Heart right ventricle (tissue), 16 donors: ENCODE measurements around the gene SGCD. TPM values are rescaled to one million over a fixed set of nuclear protein-coding genes. Genes with fewer than 3 reads are reported as not detected.

Experiments
- ATAC-seq, 8 donors: fragments of 200-7000 bp; cut with Tn5 transposase; one replicate each; pipeline ENCODE4 v1.9.1; 2020; ENCODE audit warnings: mild to moderate bottlenecking in 8 of 8, moderate library complexity in 8 of 8, moderate number of reproducible peaks in 1 of 8
- DNase-seq, 2 donors: peaks; one replicate each; pipeline ENCODE4 v3.0.0-alpha.2; 2020
- H3K27ac ChIP-seq, 10 donors: fragments of 200-600 bp; sonication (generic) in 2 of 10; one replicate each; pipeline versions ENCODE4 v1.5.0 to v1.8.0; 2020 to 2022; ENCODE audit warnings: mild to moderate bottlenecking in 3 of 10
- H3K27me3 ChIP-seq, 7 donors: fragments of 200-600 bp; one replicate each; pipeline ENCODE4 v1.8.0; 2021 to 2022; ENCODE audit warnings: mild to moderate bottlenecking in 2 of 7
- H3K36me3 ChIP-seq, 9 donors: fragments of 200-600 bp; sonication (generic) in 1 of 9; one replicate each; pipeline versions ENCODE4 v1.5.0 to v1.8.0; 2020 to 2022; ENCODE audit warnings: mild to moderate bottlenecking in 2 of 9
- H3K4me1 ChIP-seq, 9 donors: fragments of 200-600 bp; sonication (generic) in 1 of 9; one replicate each; pipeline versions ENCODE4 v1.5.0 to v1.8.0; 2020 to 2022; ENCODE audit warnings: mild to moderate bottlenecking in 4 of 9
- H3K4me3 ChIP-seq, 10 donors: fragments of 200-600 bp; sonication (generic) in 2 of 10; one replicate each; pipeline versions ENCODE4 v1.5.0 to v1.8.0; 2020 to 2022; ENCODE audit warnings: mild to moderate bottlenecking in 7 of 10, moderate library complexity in 2 of 10
- H3K9me3 ChIP-seq, 11 donors: fragments of 200-600 bp in 10 of 11; sonication (generic) in 2 of 11; one replicate each; pipeline versions ENCODE4 v1.5.0 to v1.8.0; 2013 to 2022; ENCODE audit warnings: mild to moderate bottlenecking in 2 of 11, control low read depth in 1 of 11, moderate library complexity in 1 of 11
- CTCF ChIP-seq, 9 donors: fragments of 200-600 bp; sonication (generic) in 2 of 9; IDR thresholded peaks; one replicate each; pipeline versions ENCODE4 v1.5.0 to v1.8.0; 2021 to 2022; ENCODE audit warnings: antibody characterized with exemption in 9 of 9, mild to moderate bottlenecking in 5 of 9, moderate library complexity in 1 of 9
- WGBS, 2 donors: extraction: QIAGEN DNeasy Blood & Tissue Kit; methylation state at CpG; one replicate each; pipeline ENCODE4 v1.1.7; 2013; ENCODE audit warnings: inconsistent platforms in 1 of 2; 5-methylcytosine and 5-hydroxymethylcytosine counted together
- intact Hi-C, 10 donors: fragments of 100-400 bp; cut with DNase I; formaldehyde crosslinking; loops; one replicate each; pipeline versions ENCODE4 v1.11.1 to v1.14.2; 2022
- polyA plus RNA-seq, 2 donors: library from polyadenylated mRNA; stranded (reverse); fragments of 200-250 nt; gene quantifications; one replicate each; pipeline ENCODE4 v1.2.3, GENCODE V29; 2013
- total RNA-seq, 10 donors: library from RNA; stranded (reverse); fragmentation: NEBNext Ultra II Directional in 3 of 10; extraction: Animal tissue kit (Norgen Biotek cat#: 25700) in 3 of 10; gene quantifications; one replicate each; pipeline versions ENCODE4 v1.2.1 to v1.2.4, GENCODE V29; 2021 to 2023
- donor health status: Arrhythmogenic right ventricular cardiomyopathy.
- donor health status: ischemic (EF 13 %, LVEDD 7.1; RV severe dilation, severe dysfunction).
- donor health status: healthy with polysubstance abuse.
- donor health status: DM: no; HTN: yes; CAD: no.
- donor health status: DM: no; HTN: no; CAD: no.
- donor health status: ischemic (EF 25% LVEDD 6.9; RV normal size, moderate dysfunction).
- donor health status: ischemic (EF 25% LVEDD 5.7; RV mildly dilated, moderate dysfunction).
- donor health status: healthy.
- donor health status: DM: yes; HTN: yes; CAD: no.
- donor health status: Ischemic cardiomyopathy.
- donor health status: ischemic (EF 35%, LVEDD 5.7; RV mildly dilated, moderate dysfunction).
- donor health status: nonischemic (EF 11% LVEDD 7.7; RV severe dilation, severe dysfunction).
- donor health status: DM: yes; HTN: yes; CAD: no.
- donor health status: PGD.
- donor health status: ischemic (EF 29% LVEDD 5.4; RV normal size, mild dysfunction).
- donor health status: nonischemic (EF 23%, LVEDD 6.1; RV moderate dilation, normal function).

Gene SGCD
- total and polyA plus RNA-seq, 12 donors, result 12.0 to 153 (median 99.6) TPM

DNA sequence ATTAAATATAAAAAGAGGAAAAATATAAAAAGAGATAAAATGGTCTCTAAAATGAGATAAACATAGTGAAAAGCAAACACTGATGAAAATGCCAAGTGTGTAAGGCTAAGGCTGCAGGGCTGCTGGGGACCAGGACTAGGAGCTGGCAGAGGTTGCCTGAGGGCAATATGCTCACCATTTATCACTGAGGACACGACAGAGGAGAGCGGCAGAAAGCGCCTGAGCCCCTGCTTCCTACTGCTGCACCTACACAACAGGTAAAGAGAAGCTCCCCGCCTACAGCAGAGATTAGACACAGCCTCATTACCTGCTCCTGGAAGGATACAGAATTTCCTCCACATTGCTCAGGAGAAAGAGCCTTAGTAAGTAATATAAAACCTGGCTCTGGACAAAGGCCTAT lies 452.5 kb downstream of the SGCD start:
- Histone ChIP-seq H3K27me3 (no peaks in the 10 kb centered on the region), H3K4me3 (no peak overlapping the region), H3K27ac (no peak overlapping the region), H3K4me1 (peaks cover 0 to 15% (median 0%) of the 10 kb centered on the region in 9 donors), H3K36me3 (no peaks in the 10 kb centered on the region), H3K9me3 (peaks cover 0 to 16% (median 0%) of the 10 kb centered on the region in 11 donors)
- DNase-seq (no peak), ATAC-seq (no peak)
- TF ChIP-seq CTCF (IDR thresholded peaks at IDR 0.05), result no peak
- intact Hi-C loops, result no loop called here
- WGBS, 2 donors, result 79 to 89% methylated on average over 4 of the region's 4 CpGs

DNA sequence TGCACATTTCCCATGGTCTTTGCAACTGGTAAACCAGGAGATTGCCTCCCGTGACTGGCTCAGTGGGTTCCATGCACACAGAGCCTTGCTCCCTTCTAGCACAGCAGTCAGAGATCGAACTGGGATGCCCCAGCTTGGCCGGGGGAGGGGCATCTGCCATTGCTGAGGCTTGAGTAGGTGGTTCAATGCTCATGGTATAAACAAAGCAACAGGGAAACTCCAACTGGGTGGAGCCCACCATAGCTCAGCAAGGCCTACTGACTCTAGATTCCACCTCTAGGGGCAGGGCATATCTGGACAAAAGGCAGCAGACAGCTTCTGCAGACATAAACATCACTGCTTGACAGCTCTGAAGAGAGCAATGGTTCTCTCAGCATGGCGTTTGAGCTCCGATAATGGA lies 456.1 kb downstream of the SGCD start:
- peaks cover 0 to 9% (median 0%) of the 10 kb centered on the region in 9 donors for H3K4me1 ChIP-seq
- ATAC-seq (no peak), DNase-seq (no peak)
- H3K4me3 ChIP-seq, result no peak overlapping the region
- no peak for TF ChIP-seq CTCF (IDR thresholded peaks at IDR 0.05)
- H3K36me3 ChIP-seq, result no peaks in the 10 kb centered on the region
- H3K9me3 ChIP-seq, result peaks cover 0 to 49% (median 0%) of the 10 kb centered on the region in 11 donors
- intact Hi-C loops, result no loop called here
- 90 to 93% methylated on average over 5 of the region's 5 CpGs for WGBS, 2 donors
- no peaks in the 10 kb centered on the region for H3K27me3 ChIP-seq
- H3K27ac ChIP-seq, result no peak overlapping the region

DNA sequence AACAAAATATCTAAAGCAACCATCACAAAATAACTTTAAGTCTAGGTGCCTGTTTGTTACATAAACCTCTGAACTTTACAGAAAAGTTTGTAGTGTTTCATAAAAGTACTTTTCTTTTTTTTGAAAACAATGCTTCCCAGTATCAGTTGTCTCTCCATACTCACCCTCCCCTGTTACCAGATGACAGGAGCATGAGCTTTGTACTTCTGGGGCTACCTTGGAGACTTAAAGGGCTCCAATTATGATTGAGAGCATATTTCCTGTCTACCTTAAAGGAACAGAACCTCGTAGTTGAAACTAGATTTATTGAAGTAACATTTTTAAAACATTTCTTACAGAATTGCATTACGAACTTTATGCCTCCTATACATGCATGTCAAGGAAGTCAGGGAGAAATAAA lies 467.7 kb downstream of the SGCD start:
- Histone ChIP-seq H3K4me1 (peaks cover 0 to 2% (median 0%) of the 10 kb centered on the region in 9 donors), H3K27me3 (no peaks in the 10 kb centered on the region), H3K27ac (no peak overlapping the region), H3K4me3 (no peak overlapping the region), H3K9me3 (peaks cover 0 to 12% (median 0%) of the 10 kb centered on the region in 11 donors), H3K36me3 (no peaks in the 10 kb centered on the region)
- ATAC-seq, result no peak
- WGBS, 2 donors, result 57 to 69% methylated on average over 2 of the region's 2 CpGs
- no peak for DNase-seq
- intact Hi-C loops, result no loop called here
- TF ChIP-seq CTCF (IDR thresholded peaks at IDR 0.05), result no peak

GRCh38 chr5:156798201-156798600 lies 471.2 kb downstream of the SGCD start:
- H3K27ac ChIP-seq, result no peak overlapping the region
- DNase-seq (no peak), ATAC-seq (no peak)
- H3K9me3 ChIP-seq, result no peaks in the 10 kb centered on the region
- intact Hi-C loops, result no loop called here
- no peaks in the 10 kb centered on the region for H3K36me3 ChIP-seq
- no peak overlapping the region for H3K4me3 ChIP-seq
- H3K27me3 ChIP-seq, result no peaks in the 10 kb centered on the region
- TF ChIP-seq CTCF (IDR thresholded peaks at IDR 0.05), result no peak
- peaks cover 0 to 4% (median 0%) of the 10 kb centered on the region in 9 donors for H3K4me1 ChIP-seq
- WGBS, 2 donors, result 68 to 76% methylated on average over 1 of the region's 1 CpG
